Thymus (tissue), 11 donors: ENCODE data around the gene PLCB1. TPM values are rescaled to one million over a fixed set of nuclear protein-coding genes. Genes with fewer than 3 reads are reported as not detected.
"Not testable (repeated sequence)": the region's sequence is repeated elsewhere in the genome, so short reads cannot be mapped to it uniquely, and the experiment has no call there.

Experiments used
- DNase-seq, 9 donors: peaks; one replicate each; pipeline ENCODE4 v3.0.0-alpha.2; 2013; ENCODE audit warnings: low spot score in 9 of 9, low read depth in 6 of 9, missing footprints in 1 of 9
- H3K27ac ChIP-seq, 2 donors: one replicate each; pipeline ENCODE4 v1.5.1; 2013; ENCODE audit warnings: control low read depth in 1 of 2, low read depth in 1 of 2, low read length in 1 of 2, mild to moderate bottlenecking in 1 of 2, moderate library complexity in 1 of 2
- H3K27me3 ChIP-seq, 2 donors: one replicate each; pipeline ENCODE4 v1.5.1; 2013; ENCODE audit warnings: low read length in 1 of 2; ENCODE audit not compliant: control insufficient read depth in 2 of 2, insufficient read depth in 1 of 2
- H3K36me3 ChIP-seq, 2 donors: one replicate each; pipeline ENCODE4 v1.5.1; 2013; ENCODE audit warnings: low read length in 1 of 2, mild to moderate bottlenecking in 1 of 2, moderate library complexity in 1 of 2; ENCODE audit not compliant: control insufficient read depth in 2 of 2, insufficient read depth in 2 of 2
- H3K4me1 ChIP-seq, 2 donors: one replicate each; pipeline ENCODE4 v1.5.1; 2013; ENCODE audit warnings: low read length in 2 of 2; ENCODE audit not compliant: control insufficient read depth in 2 of 2, insufficient read depth in 2 of 2
- H3K4me3 ChIP-seq, 2 donors: one replicate each; pipeline ENCODE4 v1.5.1; 2013; ENCODE audit warnings: low read length in 2 of 2, control low read depth in 1 of 2, mild to moderate bottlenecking in 1 of 2
- H3K9me3 ChIP-seq, 2 donors: one replicate each; pipeline ENCODE4 v1.5.1; 2013; ENCODE audit warnings: low read length in 1 of 2, mild to moderate bottlenecking in 1 of 2; ENCODE audit not compliant: control insufficient read depth in 2 of 2, insufficient read depth in 1 of 2
- WGBS: extraction: QIAGEN DNeasy Blood & Tissue Kit; methylation state at CpG from one replicate; pipeline ENCODE4 v1.1.7; 2013; 5-methylcytosine and 5-hydroxymethylcytosine counted together
- polyA plus RNA-seq: library from polyadenylated mRNA; stranded (reverse); fragments of 200-250 nt; gene quantifications from one replicate; pipeline ENCODE4 v1.2.3, GENCODE V29; 2013
- total RNA-seq: library from RNA; stranded (reverse); fragments of 120-200 nt; gene quantifications from one replicate; pipeline ENCODE4 v1.2.4, GENCODE V29; 2013
- donor health status: healthy.

The PLCB1 gene
- total and polyA plus RNA-seq, 2 donors = 4.1 to 4.7 TPM

GRCh38 chr20:8434326-8434876 lies 302.3 kb downstream of the PLCB1 start:
- H3K4me1 ChIP-seq = no peaks in the 10 kb centered on the region
- no peak overlapping the region for H3K4me3 ChIP-seq
- 93% methylated on average over 2 of the region's 2 CpGs for WGBS
- no peak overlapping the region for H3K27ac ChIP-seq
- no peaks in the 10 kb centered on the region for H3K36me3 ChIP-seq
- H3K9me3 ChIP-seq = no peaks in the 10 kb centered on the region
- DNase-seq = no peak
- no peaks in the 10 kb centered on the region for H3K27me3 ChIP-seq

GRCh38 chr20:8435285-8436035 lies 303.4 kb downstream of the PLCB1 start:
- Histone ChIP-seq H3K4me3 (no peak overlapping the region), H3K27ac (no peak overlapping the region), H3K9me3 (no peaks in the 10 kb centered on the region), H3K27me3 (no peaks in the 10 kb centered on the region), H3K36me3 (no peaks in the 10 kb centered on the region), H3K4me1 (no peaks in the 10 kb centered on the region)
- no peak for DNase-seq
- WGBS = 68% methylated on average over 5 of the region's 5 CpGs

- not testable (repeated sequence) for H3K27ac ChIP-seq, DNase-seq, H3K4me1 ChIP-seq, H3K4me3 ChIP-seq, H3K36me3 ChIP-seq, H3K9me3 ChIP-seq, H3K27me3 ChIP-seq
- WGBS = 97% methylated on average over 5 of the region's 5 CpGs
Observed at GRCh38 chr20:8436938-8437337, 304.9 kb downstream of the PLCB1 start.

- no peak for DNase-seq
- H3K36me3 ChIP-seq = no peaks in the 10 kb centered on the region
- H3K9me3 ChIP-seq = no peaks in the 10 kb centered on the region
- no peaks in the 10 kb centered on the region for H3K27me3 ChIP-seq
- H3K4me1 ChIP-seq = no peaks in the 10 kb centered on the region
- WGBS = 96% methylated on average over 5 of the region's 5 CpGs
- H3K27ac ChIP-seq = no peak overlapping the region
- H3K4me3 ChIP-seq = no peak overlapping the region
Observed at GRCh38 chr20:8438748-8439147, 306.7 kb downstream of the PLCB1 start.

GRCh38 chr20:8443464-8444072 lies 311.5 kb downstream of the PLCB1 start:
- H3K36me3 ChIP-seq = no peaks in the 10 kb centered on the region
- H3K4me3 ChIP-seq = no peak overlapping the region
- WGBS = 96% methylated on average over 2 of the region's 2 CpGs
- no peaks in the 10 kb centered on the region for H3K9me3 ChIP-seq
- no peak overlapping the region for H3K27ac ChIP-seq
- DNase-seq = no peak
- H3K4me1 ChIP-seq = no peaks in the 10 kb centered on the region
- H3K27me3 ChIP-seq = no peaks in the 10 kb centered on the region

GRCh38 chr20:8447262-8448120 lies 315.4 kb downstream of the PLCB1 start:
- Histone ChIP-seq H3K9me3 (no peaks in the 10 kb centered on the region), H3K27ac (no peak overlapping the region), H3K4me1 (no peaks in the 10 kb centered on the region), H3K27me3 (no peaks in the 10 kb centered on the region), H3K36me3 (no peaks in the 10 kb centered on the region), H3K4me3 (no peak overlapping the region)
- 97% methylated on average over 3 of the region's 3 CpGs for WGBS
- DNase-seq = no peak

- DNase-seq = no peak
- Histone ChIP-seq H3K36me3 (no peaks in the 10 kb centered on the region), H3K4me1 (no peaks in the 10 kb centered on the region), H3K9me3 (no peaks in the 10 kb centered on the region), H3K4me3 (no peak overlapping the region), H3K27ac (no peak overlapping the region), H3K27me3 (no peaks in the 10 kb centered on the region)
- WGBS = 95% methylated on average over 5 of the region's 5 CpGs
Observed at GRCh38 chr20:8449123-8449522, 317.1 kb downstream of the PLCB1 start.

- peaks cover 0 to 2% of the 10 kb centered on the region in 2 donors for H3K4me1 ChIP-seq
- no peaks in the 10 kb centered on the region for H3K36me3 ChIP-seq
- H3K27ac ChIP-seq = no peak overlapping the region
- H3K4me3 ChIP-seq = no peak overlapping the region
- WGBS = 95% methylated on average over 6 of the region's 6 CpGs
- no peaks in the 10 kb centered on the region for H3K9me3 ChIP-seq
- H3K27me3 ChIP-seq = no peaks in the 10 kb centered on the region
- peak in 2 of 9 donors; percentile 8 to 37 for DNase-seq
Observed at GRCh38 chr20:8454137-8454712, 322.2 kb downstream of the PLCB1 start.
